DMS79 (cell line): Measurements from ENCODE around the gene GOPC.

Experiments used
- DNase-seq: peaks from one replicate; lab custom pipeline; 2025; lab: John Stamatoyannopoulos, UW

Gene GOPC

GRCh38 chr6:117595099-117595923, 7.0 kb downstream of the GOPC start:
- no peak for DNase-seq

- no peak for DNase-seq
Measured at GRCh38 chr6:117592983-117593759, 9.1 kb downstream of the GOPC start.

- DNase-seq, result no peak
Measured at GRCh38 chr6:117591405-117591804, 10.9 kb downstream of the GOPC start.

- no peak for DNase-seq
Measured at GRCh38 chr6:117590447-117590846, 11.9 kb downstream of the GOPC start.

GRCh38 chr6:117585647-117586046, 16.7 kb downstream of the GOPC start:
- no peak for DNase-seq

- no peak for DNase-seq
Measured at GRCh38 chr6:117574198-117574597, 28.1 kb downstream of the GOPC start.

- no peak for DNase-seq
Measured at GRCh38 chr6:117573006-117573680, 29.2 kb downstream of the GOPC start.

GRCh38 chr6:117568831-117569410, 33.4 kb downstream of the GOPC start:
- no peak for DNase-seq

- no peak for DNase-seq
Measured at GRCh38 chr6:117568247-117568646, 34.1 kb downstream of the GOPC start.

- DNase-seq, result no peak
Measured at GRCh38 chr6:117564681-117565080, 37.6 kb downstream of the GOPC start.

- no peak for DNase-seq
Measured at GRCh38 chr6:117561128-117561527, 41.2 kb downstream of the GOPC start.

GRCh38 chr6:117559299-117559698, 43.0 kb downstream of the GOPC start:
- no peak for DNase-seq

- no peak for DNase-seq
Measured at GRCh38 chr6:117558818-117559217, 43.5 kb downstream of the GOPC start.

GRCh38 chr6:117557951-117558350, 44.4 kb downstream of the GOPC start:
- no peak for DNase-seq

GRCh38 chr6:117555882-117556498, 46.3 kb downstream of the GOPC start:
- DNase-seq, result no peak

- DNase-seq, result no peak
Measured at GRCh38 chr6:117555262-117555849, 47.0 kb downstream of the GOPC start.

- no peak for DNase-seq
Measured at GRCh38 chr6:117553142-117553541, 49.2 kb downstream of the GOPC start.

- DNase-seq, result no peak
Measured at GRCh38 chr6:117552618-117553017, 49.7 kb downstream of the GOPC start.

GRCh38 chr6:117550618-117551242, 51.6 kb downstream of the GOPC start:
- DNase-seq, result no peak

- no peak for DNase-seq
Measured at GRCh38 chr6:117550078-117550600, 52.2 kb downstream of the GOPC start.

- no peak for DNase-seq
Measured at GRCh38 chr6:117549611-117550010, 52.7 kb downstream of the GOPC start.
